H9 (cell line): ENCODE measurements around the gene BTN2A1. TPM values are rescaled to one million over a fixed set of nuclear protein-coding genes. Genes with fewer than 3 reads are reported as not detected.

Experiments
- DNase-seq: peaks from one replicate; pipeline ENCODE4 v3.0.0-alpha.2; 2017
- H2AFZ ChIP-seq: one replicate; pipeline ENCODE4 v1.6.1; 2013; ENCODE audit warnings: mild to moderate bottlenecking, low read length, control low read depth, moderate library complexity
- H2AK5ac ChIP-seq: 2 replicates; pipeline ENCODE4 v1.6.1; 2013; ENCODE audit warnings: low read length, control low read depth, mixed read lengths; ENCODE audit not compliant: insufficient read length
- H2BK120ac ChIP-seq: one replicate; pipeline ENCODE4 v1.6.1; 2013; ENCODE audit warnings: low read depth, mild to moderate bottlenecking, low read length, control low read depth, inconsistent platforms; ENCODE audit not compliant: poor library complexity, severe bottlenecking
- H2BK12ac ChIP-seq: 2 replicates; pipeline ENCODE4 v1.6.1; 2013; ENCODE audit warnings: low read length, control low read depth, mixed read lengths, low read depth; ENCODE audit not compliant: insufficient read length
- H2BK15ac ChIP-seq: 2 replicates; pipeline ENCODE4 v1.6.1; 2013; ENCODE audit warnings: low read depth, low read length, control low read depth
- H2BK20ac ChIP-seq: one replicate; pipeline ENCODE4 v1.6.1; 2013; ENCODE audit warnings: low read depth, mild to moderate bottlenecking, low read length, control low read depth, inconsistent platforms; ENCODE audit not compliant: poor library complexity, severe bottlenecking
- H2BK5ac ChIP-seq: 2 replicates; pipeline ENCODE4 v1.6.1; 2013; ENCODE audit warnings: low read length, control low read depth, mixed read lengths; ENCODE audit not compliant: insufficient read length
- H3K14ac ChIP-seq: 2 replicates; pipeline ENCODE4 v1.6.1; 2013; ENCODE audit warnings: low read length, control low read depth; ENCODE audit not compliant: insufficient read depth
- H3K18ac ChIP-seq: 2 replicates; pipeline ENCODE4 v1.6.1; 2013; ENCODE audit warnings: low read depth, mild to moderate bottlenecking, mixed read lengths, low read length, control low read depth; ENCODE audit not compliant: insufficient read length
- H3K23ac ChIP-seq: 2 replicates; pipeline ENCODE4 v1.6.1; 2013; ENCODE audit warnings: low read length, control low read depth, mixed read lengths, low read depth; ENCODE audit not compliant: insufficient read length
- H3K23me2 ChIP-seq: 2 replicates; pipeline ENCODE4 v1.6.1; 2013; ENCODE audit warnings: low read depth, mild to moderate bottlenecking, mixed read lengths, low read length, control low read depth; ENCODE audit not compliant: insufficient read length, poor library complexity, severe bottlenecking
- H3K27ac ChIP-seq: 2 replicates; pipeline ENCODE4 v1.5.1; 2013; ENCODE audit warnings: low read length, control low read depth, mixed read lengths, low read depth; ENCODE audit not compliant: insufficient read length
- H3K27me3 ChIP-seq: 2 replicates; pipeline ENCODE4 v1.6.1; 2013; ENCODE audit warnings: low read length, control low read depth, inconsistent platforms; ENCODE audit not compliant: insufficient read depth
- H3K4ac ChIP-seq: 2 replicates; pipeline ENCODE4 v1.6.1; 2013; ENCODE audit warnings: low read depth, mild to moderate bottlenecking, control low read depth, inconsistent platforms, low read length, moderate library complexity
- H3K4me1 ChIP-seq: 2 replicates; pipeline ENCODE4 v1.6.1; 2013; ENCODE audit warnings: low read length, control low read depth, inconsistent platforms; ENCODE audit not compliant: insufficient read depth
- H3K4me2 ChIP-seq: 2 replicates; pipeline ENCODE4 v1.6.1; 2013; ENCODE audit warnings: low read length, control low read depth, mixed read lengths; ENCODE audit not compliant: insufficient read length, insufficient read depth
- H3K56ac ChIP-seq: 2 replicates; pipeline ENCODE4 v1.6.1; 2013; ENCODE audit warnings: low read depth, mild to moderate bottlenecking, mixed read lengths, low read length, control low read depth; ENCODE audit not compliant: insufficient read length
- H3K79me1 ChIP-seq: 2 replicates; pipeline ENCODE4 v1.6.1; 2013; ENCODE audit warnings: low read depth, mild to moderate bottlenecking, moderate library complexity, low read length, control low read depth, inconsistent platforms; ENCODE audit not compliant: insufficient read depth, poor library complexity, severe bottlenecking
- H3K79me2 ChIP-seq: 2 replicates; pipeline ENCODE4 v1.6.1; 2013; ENCODE audit warnings: low read length, control low read depth, inconsistent platforms; ENCODE audit not compliant: insufficient read depth
- H3K9ac ChIP-seq: 2 replicates; pipeline ENCODE4 v1.6.1; 2013; ENCODE audit warnings: low read length, control low read depth, mixed read lengths; ENCODE audit not compliant: insufficient read length; ENCODE audit errors: extremely low read depth
- H3K9me3 ChIP-seq: one replicate; pipeline ENCODE4 v1.6.1; 2013; ENCODE audit warnings: low read depth, low read length, inconsistent platforms; ENCODE audit not compliant: control insufficient read depth
- H3T11ph ChIP-seq: one replicate; pipeline ENCODE4 v1.6.1; 2013; ENCODE audit warnings: mild to moderate bottlenecking, low read length, control low read depth, inconsistent platforms
- H4K20me1 ChIP-seq: one replicate; pipeline ENCODE4 v1.6.1; 2013; ENCODE audit not compliant: control insufficient read depth, insufficient read length, insufficient read depth
- H4K5ac ChIP-seq: 2 replicates; pipeline ENCODE4 v1.6.1; 2013; ENCODE audit warnings: low read depth, mild to moderate bottlenecking, mixed read lengths, low read length, control low read depth; ENCODE audit not compliant: insufficient read length
- H4K8ac ChIP-seq: replicated peaks from 2 replicates; pipeline ENCODE4 v1.6.1; 2013; ENCODE audit warnings: low read length, control low read depth, mixed read lengths, low read depth; ENCODE audit not compliant: insufficient read length
- H4K91ac ChIP-seq: 2 replicates; pipeline ENCODE4 v1.6.1; 2013; ENCODE audit warnings: low read depth, mild to moderate bottlenecking, moderate library complexity, mixed read lengths, low read length, control low read depth; ENCODE audit not compliant: insufficient read length
- H3K27ac Mint-ChIP-seq, 3 experiments: 2 replicates in 2 of 3; 3 replicates in 1 of 3; pipeline ENCODE4 v1.8.0; 2020 to 2021; ENCODE audit warnings: mixed read lengths in 3 of 3, mild to moderate bottlenecking in 1 of 3, moderate library complexity in 1 of 3
- H3K27me3 Mint-ChIP-seq: 2 replicates; pipeline ENCODE4 v1.8.0; 2021; ENCODE audit warnings: low read depth, mild to moderate bottlenecking, moderate library complexity, mixed read lengths
- H3K36me3 Mint-ChIP-seq, 3 experiments: 2 replicates in 2 of 3; 3 replicates in 1 of 3; pipeline ENCODE4 v1.8.0; 2020 to 2021; ENCODE audit warnings: low read depth in 3 of 3, mixed read lengths in 3 of 3; ENCODE audit not compliant: insufficient read depth in 1 of 3
- H3K4me1 Mint-ChIP-seq, 2 experiments: 2 replicates each; pipeline ENCODE4 v1.8.0; 2020; ENCODE audit warnings: mixed read lengths in 2 of 2
- H3K4me3 Mint-ChIP-seq, 2 experiments: 2 replicates in 1 of 2; 3 replicates in 1 of 2; pipeline ENCODE4 v1.8.0; 2020 to 2021; ENCODE audit warnings: mild to moderate bottlenecking in 2 of 2, mixed read lengths in 2 of 2, moderate library complexity in 1 of 2
- H3K9me3 Mint-ChIP-seq, 2 experiments: 2 replicates in 1 of 2; 3 replicates in 1 of 2; pipeline ENCODE4 v1.8.0; 2020; ENCODE audit warnings: mild to moderate bottlenecking in 2 of 2, mixed read lengths in 2 of 2, moderate library complexity in 1 of 2
- WGBS: extraction: QIAGEN DNeasy Blood & Tissue Kit; methylation state at CpG from one replicate; pipeline ENCODE4 v1.1.7; 2013; ENCODE audit warnings: missing lambda C conversion rate, low lambda C conversion rate, mixed read lengths; ENCODE audit not compliant: insufficient read length; ENCODE audit errors: extremely low coverage; 5-methylcytosine and 5-hydroxymethylcytosine counted together
- total RNA-seq: library from RNA; stranded (reverse); gene quantifications from 2 replicates; pipeline ENCODE4 v1.2.1, GENCODE V29; 2021
- TF ChIP-seq, protein P1 (sequence below): fragments of 200-600 bp; sonication (generic); conservative IDR thresholded peaks from 3 replicates; pipeline ENCODE4 v1.8.0; 2021; ENCODE audit warnings: antibody characterized with exemption, mild to moderate bottlenecking

The BTN2A1 gene
- total RNA-seq, 1 experiment from 2014 or later = 18.4 TPM

DNA sequence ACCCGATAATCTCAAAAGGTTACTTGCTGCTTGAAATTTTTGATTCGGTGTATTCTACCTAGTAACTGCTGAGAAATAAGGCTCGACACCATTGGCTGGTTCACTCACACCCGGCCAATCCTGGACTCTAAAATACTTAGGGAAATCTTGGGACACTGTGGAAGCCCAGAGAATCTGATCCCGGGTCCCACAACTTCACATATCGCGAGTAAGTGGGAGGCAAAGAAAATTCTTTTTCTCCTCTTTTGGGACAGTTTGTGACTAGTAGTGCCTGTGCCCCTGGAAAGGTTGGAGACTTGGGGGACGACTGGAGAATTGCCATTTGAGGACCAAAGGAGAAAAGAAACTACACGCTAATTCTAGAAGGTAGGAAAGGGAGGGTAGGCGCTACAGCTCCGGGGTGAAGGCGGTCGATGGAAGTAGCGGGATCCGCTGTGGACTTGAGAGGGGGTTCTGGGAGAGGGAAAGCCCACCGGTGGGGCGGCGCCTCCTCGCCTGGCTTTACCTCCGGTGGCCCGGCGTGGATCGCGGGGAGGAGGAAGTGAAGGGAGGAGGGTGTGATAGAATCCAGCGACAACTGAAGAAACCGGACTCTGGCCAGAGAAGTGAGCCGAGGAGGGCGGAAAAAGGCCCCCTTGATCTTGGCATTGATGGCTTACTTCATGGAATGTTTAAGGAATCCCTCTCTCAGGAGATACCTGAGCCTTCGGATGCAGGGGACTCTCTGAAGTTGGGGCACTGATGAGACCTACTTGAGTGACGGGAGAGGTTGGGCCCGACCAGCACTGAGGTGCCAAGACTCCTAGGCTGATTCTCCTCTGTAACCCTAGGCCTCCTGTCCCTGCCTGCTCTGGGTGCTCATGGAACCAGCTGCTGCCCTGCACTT lies 36.3 kb upstream of the BTN2A1 start:
- H2BK12ac ChIP-seq = no peak overlapping the region
- no peak overlapping the region for H3K4ac ChIP-seq
- peak overlapping the region; percentile 83 for H3K9ac ChIP-seq
- no peak overlapping the region for H4K5ac ChIP-seq
- no CpG with 5 or more reads among the region's 31 CpGs for WGBS
- 0 out of 2 replicates have a peak overlapping the region, but pooled peaks have one; percentile 73 for H3K14ac ChIP-seq
- Mint-ChIP-seq H3K27ac (no peak overlapping the region), H3K4me1 (peaks cover 3 to 7% of the 10 kb centered on the region in 2 experiments), H3K4me3 (no peak overlapping the region), H3K27me3 (peaks cover 7% of the 10 kb centered on the region), H3K36me3 (peaks cover under 1 to 28% (median 17%) of the 10 kb centered on the region in 3 experiments), H3K9me3 (peaks cover 13 to 21% of the 10 kb centered on the region in 2 experiments)
- H4K8ac ChIP-seq = no peak overlapping the region
- H3K18ac ChIP-seq = no peak overlapping the region
- H2BK20ac ChIP-seq = no peak overlapping the region
- peaks cover 7% of the 10 kb centered on the region for H3K23me2 ChIP-seq
- no peak overlapping the region for H3K27ac ChIP-seq
- H3K23ac ChIP-seq = no peak overlapping the region
- peak; percentile 84 for DNase-seq
- no peaks in the 10 kb centered on the region for H3K79me1 ChIP-seq
- peak overlapping the region; percentile 97 for H2AFZ ChIP-seq
- no peaks in the 10 kb centered on the region for H3K79me2 ChIP-seq
- TF ChIP-seq, protein P1, sequence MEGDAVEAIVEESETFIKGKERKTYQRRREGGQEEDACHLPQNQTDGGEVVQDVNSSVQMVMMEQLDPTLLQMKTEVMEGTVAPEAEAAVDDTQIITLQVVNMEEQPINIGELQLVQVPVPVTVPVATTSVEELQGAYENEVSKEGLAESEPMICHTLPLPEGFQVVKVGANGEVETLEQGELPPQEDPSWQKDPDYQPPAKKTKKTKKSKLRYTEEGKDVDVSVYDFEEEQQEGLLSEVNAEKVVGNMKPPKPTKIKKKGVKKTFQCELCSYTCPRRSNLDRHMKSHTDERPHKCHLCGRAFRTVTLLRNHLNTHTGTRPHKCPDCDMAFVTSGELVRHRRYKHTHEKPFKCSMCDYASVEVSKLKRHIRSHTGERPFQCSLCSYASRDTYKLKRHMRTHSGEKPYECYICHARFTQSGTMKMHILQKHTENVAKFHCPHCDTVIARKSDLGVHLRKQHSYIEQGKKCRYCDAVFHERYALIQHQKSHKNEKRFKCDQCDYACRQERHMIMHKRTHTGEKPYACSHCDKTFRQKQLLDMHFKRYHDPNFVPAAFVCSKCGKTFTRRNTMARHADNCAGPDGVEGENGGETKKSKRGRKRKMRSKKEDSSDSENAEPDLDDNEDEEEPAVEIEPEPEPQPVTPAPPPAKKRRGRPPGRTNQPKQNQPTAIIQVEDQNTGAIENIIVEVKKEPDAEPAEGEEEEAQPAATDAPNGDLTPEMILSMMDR = no peak
- H2BK5ac ChIP-seq = no peak overlapping the region
- H4K20me1 ChIP-seq = no peaks in the 10 kb centered on the region
- no peak overlapping the region for H4K91ac ChIP-seq
- H3K4me1 ChIP-seq = no peaks in the 10 kb centered on the region
- peak overlapping the region; percentile 68 for H3K4me2 ChIP-seq
- H2BK15ac ChIP-seq = no peak overlapping the region
- no peak overlapping the region for H3K56ac ChIP-seq
- H2AK5ac ChIP-seq = no peak overlapping the region
- H3K27me3 ChIP-seq = no peaks in the 10 kb centered on the region
- no peaks in the 10 kb centered on the region for H3K9me3 ChIP-seq
- H3T11ph ChIP-seq = no peak overlapping the region
- H2BK120ac ChIP-seq = peak overlapping the region; percentile 85
